WTC11 (cell line): Measurements from ENCODE around the gene NSG2. TPM values are rescaled to one million over a fixed set of nuclear protein-coding genes. Genes with fewer than 3 reads are reported as not detected.

Experiments used
- ATAC-seq: fragments of 200-7000 bp; cut with Tn5 transposase; 2 replicates; pipeline ENCODE4 v1.10.0; 2021; ENCODE audit warnings: mild to moderate bottlenecking, moderate library complexity
- CTCF ChIA-PET: fragments of 300-600 bp; sonication (Branson Sonifier 250); formaldehyde crosslinking; loops from one replicate; lab custom pipeline; 2021; ENCODE audit warnings: antibody characterized with exemption; lab: Charles Lee
- POLR2A ChIA-PET: fragments of 350-600 bp; sonication (Branson Sonifier 250); formaldehyde crosslinking; loops from one replicate; lab custom pipeline; 2021; ENCODE audit warnings: antibody characterized with exemption; lab: Charles Lee
- DNase-seq: peaks from one replicate; pipeline ENCODE4 v3.0.0; 2021; ENCODE audit warnings: low spot score
- H3K27ac Mint-ChIP-seq: 2 replicates; pipeline ENCODE4 v1.8.0; 2021; ENCODE audit warnings: mixed read lengths
- H3K27me3 Mint-ChIP-seq: 2 replicates; pipeline ENCODE4 v1.8.0; 2021; ENCODE audit warnings: low read depth, mild to moderate bottlenecking, moderate library complexity, mixed read lengths
- H3K36me3 Mint-ChIP-seq: 2 replicates; pipeline ENCODE4 v1.8.0; 2021; ENCODE audit warnings: mixed read lengths
- H3K4me1 Mint-ChIP-seq: 2 replicates; pipeline ENCODE4 v1.8.0; 2022; ENCODE audit warnings: mixed read lengths
- H3K4me3 Mint-ChIP-seq: 2 replicates; pipeline ENCODE4 v1.8.0; 2021; ENCODE audit warnings: mild to moderate bottlenecking, moderate library complexity, mixed read lengths
- H3K9me3 Mint-ChIP-seq: 2 replicates; pipeline ENCODE4 v1.8.0; 2021; ENCODE audit warnings: mixed read lengths
- AFF4 ChIP-seq: sonication (generic); formaldehyde crosslinking; IDR thresholded peaks from 2 replicates; pipeline ENCODE4 v1.8.1; 2023; ENCODE audit warnings: mild to moderate bottlenecking, missing genetic modification reagents, borderline replicate concordance
- ATF6 ChIP-seq: sonication (generic); formaldehyde crosslinking; IDR thresholded peaks from 2 replicates; pipeline ENCODE4 v1.8.1; 2023; ENCODE audit warnings: mild to moderate bottlenecking, missing genetic modification reagents
- CDX4 ChIP-seq: fragments of 250-450 bp; sonication (Bioruptor Pico); IDR thresholded peaks from 2 replicates; pipeline ENCODE4 v1.9.0; 2021; ENCODE audit warnings: moderate library complexity, mild to moderate bottlenecking, inconsistent platforms, borderline replicate concordance
- ESRRA ChIP-seq: sonication (generic); formaldehyde crosslinking; IDR thresholded peaks from 2 replicates; pipeline ENCODE4 v1.8.1; 2022; ENCODE audit warnings: mild to moderate bottlenecking, missing genetic modification reagents, borderline replicate concordance
- FOXK1 ChIP-seq: sonication (generic); formaldehyde crosslinking; IDR thresholded peaks from 2 replicates; pipeline ENCODE4 v1.8.0; 2022; ENCODE audit warnings: mild to moderate bottlenecking, moderate library complexity, missing genetic modification reagents
- GRHL2 ChIP-seq: fragments of 250-450 bp; sonication (Bioruptor Pico); IDR thresholded peaks from 2 replicates; pipeline ENCODE4 v1.8.0; 2022; ENCODE audit warnings: mild to moderate bottlenecking, moderate library complexity; ENCODE audit not compliant: insufficient replicate concordance, severe bottlenecking
- MAX ChIP-seq: sonication (generic); formaldehyde crosslinking; IDR thresholded peaks from 2 replicates; pipeline ENCODE4 v1.8.0; 2022; ENCODE audit warnings: mild to moderate bottlenecking, missing genetic modification reagents
- MYBL2 ChIP-seq: sonication (generic); formaldehyde crosslinking; IDR thresholded peaks from 2 replicates; pipeline ENCODE4 v1.8.1; 2023; ENCODE audit warnings: mild to moderate bottlenecking, moderate library complexity, missing genetic modification reagents
- NR2C2 ChIP-seq: sonication (generic); formaldehyde crosslinking; IDR thresholded peaks from 2 replicates; pipeline ENCODE4 v1.8.0; 2022; ENCODE audit warnings: mild to moderate bottlenecking, missing genetic modification reagents
- SMAD4 ChIP-seq: sonication (generic); formaldehyde crosslinking; IDR thresholded peaks from 2 replicates; pipeline ENCODE4 v1.8.0; 2022; ENCODE audit warnings: mild to moderate bottlenecking, missing genetic modification reagents
- STAT6 ChIP-seq: sonication (generic); formaldehyde crosslinking; conservative IDR thresholded peaks from 2 replicates; pipeline ENCODE4 v1.8.1; 2023; ENCODE audit warnings: mild to moderate bottlenecking, low read depth, missing genetic modification reagents, moderate library complexity
- ZBTB21 ChIP-seq: sonication (generic); formaldehyde crosslinking; IDR thresholded peaks from 2 replicates; pipeline ENCODE4 v1.8.1; 2023; ENCODE audit warnings: mild to moderate bottlenecking, missing genetic modification reagents, borderline replicate concordance
- ZBTB43 ChIP-seq: sonication (generic); formaldehyde crosslinking; IDR thresholded peaks from 2 replicates; pipeline ENCODE4 v1.8.1; 2023; ENCODE audit warnings: mild to moderate bottlenecking, missing genetic modification reagents
- ZNF416 ChIP-seq: fragments of 250-450 bp; sonication (Bioruptor Pico); IDR thresholded peaks from 2 replicates; pipeline ENCODE4 v1.9.0; 2021; ENCODE audit warnings: mild to moderate bottlenecking, inconsistent platforms
- ZNF532 ChIP-seq: fragments of 250-450 bp; sonication (Bioruptor Pico); IDR thresholded peaks from 2 replicates; pipeline ENCODE4 v1.9.0; 2021; ENCODE audit warnings: mild to moderate bottlenecking, borderline replicate concordance
- ZSCAN18 ChIP-seq: fragments of 250-450 bp; sonication (Bioruptor Pico); IDR thresholded peaks from 2 replicates; pipeline ENCODE4 v2.1.2; 2022; ENCODE audit warnings: mild to moderate bottlenecking, moderate library complexity
- total RNA-seq: library from RNA; stranded (reverse); gene quantifications from 3 replicates; pipeline ENCODE4 v1.2.3, GENCODE V29; 2021

NSG2 gene
- total RNA-seq, 1 experiment from 2014 or later: not detected

GRCh38 chr5:174082286-174082685 lies 36.8 kb downstream of the NSG2 start (continued):
- TF ChIP-seq AFF4 (CRISPR knock-in tag) (no peak), CDX4 (no peak), ZNF532 (CRISPR knock-in tag) (no peak), ZNF416 (CRISPR knock-in tag) (no peak), MAX (CRISPR knock-in tag) (no peak)

GRCh38 chr5:174083056-174083827 lies 37.7 kb downstream of the NSG2 start:
- ATAC-seq (no peak), DNase-seq (no peak)
- Mint-ChIP-seq H3K27me3 (no peaks in the 10 kb centered on the region), H3K4me3 (no peak overlapping the region), H3K4me1 (peaks cover 6% of the 10 kb centered on the region), H3K27ac (no peak overlapping the region), H3K9me3 (no peaks in the 10 kb centered on the region), H3K36me3 (no peaks in the 10 kb centered on the region)
- ChIA-PET CTCF (no interaction called here), POLR2A (no interaction called here)
- TF ChIP-seq ZNF416 (CRISPR knock-in tag): no peak
- TF ChIP-seq ZSCAN18: no peak
- TF ChIP-seq SMAD4 (CRISPR knock-in tag): no peak
- no peak for TF ChIP-seq GRHL2 (CRISPR knock-in tag)
- TF ChIP-seq ESRRA (CRISPR knock-in tag): no peak
- no peak for TF ChIP-seq FOXK1
- TF ChIP-seq MYBL2 (CRISPR knock-in tag): no peak
- no peak for TF ChIP-seq ATF6
- no peak for TF ChIP-seq ZBTB43 (CRISPR knock-in tag)
- TF ChIP-seq ZBTB21 (CRISPR knock-in tag): no peak
- TF ChIP-seq STAT6: no peak
- no peak for TF ChIP-seq NR2C2 (CRISPR knock-in tag)
